HL-60 (cell line): ENCODE results near the gene P2RY12.

Experiments used
- DNase-seq, 2 experiments: peaks; one replicate each; pipeline ENCODE4 v3.0.0-alpha.2; 2010 to 2020; ENCODE audit warnings: low read depth in 1 of 2, low spot score in 1 of 2
- H3K27ac ChIP-seq: fragments of 250-450 bp; sonication (Bioruptor Pico); replicated peaks from 2 replicates; pipeline ENCODE4 v1.5.1; 2020; ENCODE audit warnings: mild to moderate bottlenecking, moderate library complexity
- H3K27me3 ChIP-seq: fragments of 250-450 bp; sonication (Bioruptor Pico); 2 replicates; pipeline ENCODE4 v1.5.1; 2021; ENCODE audit warnings: mild to moderate bottlenecking, moderate library complexity; ENCODE audit not compliant: insufficient read depth, poor library complexity, severe bottlenecking
- H3K4me3 ChIP-seq: replicated peaks from 2 replicates; pipeline ENCODE4 v1.5.1; 2011; ENCODE audit warnings: mild to moderate bottlenecking, control low read depth, low read length; ENCODE audit not compliant: insufficient read depth
- CTCF ChIP-seq: IDR thresholded peaks from one replicate; pipeline ENCODE4 v1.5.1; 2011; ENCODE audit warnings: low read length, control low read depth, inconsistent platforms; ENCODE audit not compliant: insufficient read depth
- GABPA ChIP-seq: IDR thresholded peaks from 2 replicates; pipeline ENCODE4 v1.6.1; 2012; ENCODE audit warnings: low read depth
- POLR2AphosphoS5 ChIP-seq: IDR thresholded peaks from 2 replicates; pipeline ENCODE4 v1.6.1; 2012; ENCODE audit warnings: low read depth
- REST ChIP-seq: IDR thresholded peaks from 2 replicates; pipeline ENCODE4 v1.6.1; 2012; ENCODE audit warnings: low read depth; ENCODE audit not compliant: insufficient replicate concordance
- SPI1 ChIP-seq: IDR thresholded peaks from 2 replicates; pipeline ENCODE4 v1.6.1; 2012; ENCODE audit warnings: low read depth, mild to moderate bottlenecking, borderline replicate concordance

P2RY12 gene

GRCh38 chr3:151387432-151387831 lies 2.9 kb upstream of the P2RY12 start:
- Histone ChIP-seq H3K4me3 (no peak overlapping the region), H3K27me3 (no peaks in the 10 kb centered on the region), H3K27ac (peak overlapping the region; percentile 15; the same call in 1 of the 2 replicates)
- no peak for TF ChIP-seq SPI1
- DNase-seq = peak in 1 of 2 experiments; percentile 17

- Histone ChIP-seq H3K27me3 (no peaks in the 10 kb centered on the region), H3K27ac (no peak overlapping the region), H3K4me3 (no peak overlapping the region)
- no peak for TF ChIP-seq REST
- no peak for TF ChIP-seq SPI1
- no peak for TF ChIP-seq GABPA
- no peak for TF ChIP-seq CTCF
- TF ChIP-seq POLR2AphosphoS5 = no peak
- no peak for DNase-seq
Measured at GRCh38 chr3:151386056-151386455, 1.5 kb upstream of the P2RY12 start.

- Histone ChIP-seq H3K27ac (no peak overlapping the region), H3K4me3 (no peak overlapping the region), H3K27me3 (no peaks in the 10 kb centered on the region)
- no peak for DNase-seq
- TF ChIP-seq SPI1 = no peak
- no peak for TF ChIP-seq REST
- no peak for TF ChIP-seq GABPA
- TF ChIP-seq POLR2AphosphoS5 = no peak
- TF ChIP-seq CTCF = no peak
Measured at GRCh38 chr3:151383956-151384355, 597 bp downstream of the P2RY12 start.

GRCh38 chr3:151383111-151383510 lies 1.4 kb downstream of the P2RY12 start:
- no peak for DNase-seq
- TF ChIP-seq CTCF (no peak), SPI1 (no peak), REST (no peak), GABPA (no peak), POLR2AphosphoS5 (no peak)
- no peak overlapping the region for H3K4me3 ChIP-seq
- H3K27me3 ChIP-seq = no peaks in the 10 kb centered on the region
- H3K27ac ChIP-seq = no peak overlapping the region
